Activated T-cell treated with anti-CD3 and anti-CD28 coated beads for 1 hour (primary cell): ENCODE measurements around the gene MST1.
A peak's percentile ranks its signal among the peaks of the same experiment; 100 is the strongest.

ENCODE experiments used
- DNase-seq: peaks from one replicate; pipeline ENCODE4 v3.0.0-alpha.2; 2020; ENCODE audit warnings: low read depth

The MST1 gene

DNA sequence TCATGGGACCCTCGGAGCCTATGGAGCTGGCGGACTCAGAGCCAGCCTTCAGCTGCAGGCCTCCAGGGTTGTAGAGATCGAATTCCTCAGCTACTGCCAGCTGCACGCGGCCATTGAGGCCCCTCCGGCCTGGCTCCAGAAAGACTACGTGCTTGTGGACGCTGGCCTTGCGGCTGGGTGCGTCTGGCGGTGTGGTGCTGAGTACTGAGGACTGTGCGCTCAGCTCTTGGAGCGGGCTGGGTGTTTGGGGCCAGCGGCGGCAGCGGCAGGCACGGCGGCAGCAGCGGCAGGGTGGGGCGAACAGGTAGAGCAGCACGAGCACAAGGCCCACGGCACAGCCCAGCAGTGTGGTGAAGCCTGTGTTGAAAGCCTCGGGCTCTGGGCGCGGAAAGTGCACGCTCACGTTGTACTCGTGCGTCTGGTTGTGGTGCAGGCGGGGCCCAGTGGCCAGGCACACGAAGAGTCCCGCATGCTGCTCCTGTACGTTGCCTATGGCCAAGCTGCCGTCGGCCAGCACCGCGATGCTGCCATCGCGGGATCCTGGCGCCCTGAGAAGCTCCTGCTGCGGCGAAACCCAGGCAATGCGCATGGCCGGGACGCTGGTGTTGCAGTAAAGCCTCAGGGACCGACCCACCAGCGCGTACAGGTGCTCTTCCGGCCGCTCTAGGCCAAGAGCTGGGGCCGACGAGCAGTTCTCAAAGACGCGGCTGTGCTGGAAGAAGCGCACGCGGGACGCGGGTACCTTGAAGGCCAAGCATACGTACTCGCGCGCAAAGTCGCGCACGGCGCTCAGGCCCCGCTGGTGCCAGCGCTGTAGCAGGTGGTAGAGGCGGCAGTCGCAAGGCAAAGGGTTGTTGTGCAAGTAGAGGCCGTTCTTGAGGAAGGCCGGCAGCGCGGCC, 28.9 kb upstream of the MST1 start:
- no peak for DNase-seq

DNA sequence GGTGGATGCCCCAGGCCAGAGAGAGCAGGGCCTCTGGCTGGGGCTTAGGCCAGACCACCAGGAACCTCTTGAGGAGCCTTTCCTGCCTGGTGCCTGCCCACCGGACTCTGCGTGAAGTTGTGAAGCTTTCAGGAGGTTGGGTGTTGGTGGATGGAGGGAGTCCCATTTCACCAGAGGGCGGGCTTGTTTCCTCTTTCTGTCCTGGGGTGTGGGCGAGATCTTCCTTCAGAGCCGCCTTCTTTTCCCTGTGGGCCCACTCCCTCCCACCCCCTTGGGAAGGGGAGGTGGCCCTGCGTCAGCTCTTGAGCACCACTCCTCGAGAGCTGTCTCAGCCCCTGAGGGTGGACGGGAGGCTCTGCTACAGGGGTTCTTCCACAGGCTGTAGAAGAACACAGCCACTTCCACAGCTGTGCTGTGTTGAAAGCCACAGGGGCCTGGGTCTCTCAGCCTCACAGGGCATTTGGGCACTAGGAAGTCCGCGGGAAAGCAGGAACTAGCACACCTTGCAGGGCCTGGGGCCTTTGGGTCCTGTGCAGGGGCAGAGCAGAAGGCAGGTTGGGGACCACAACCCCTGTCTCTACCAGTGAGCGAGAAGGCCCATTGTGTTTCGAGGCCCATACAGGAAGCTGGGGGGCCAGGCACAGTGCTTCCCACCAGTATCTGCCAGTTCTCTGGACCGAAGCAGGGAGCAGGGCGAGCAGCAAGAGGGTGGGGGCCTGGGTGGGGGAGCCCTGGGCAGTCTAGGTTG, 28.1 kb upstream of the MST1 start:
- no peak for DNase-seq

DNA sequence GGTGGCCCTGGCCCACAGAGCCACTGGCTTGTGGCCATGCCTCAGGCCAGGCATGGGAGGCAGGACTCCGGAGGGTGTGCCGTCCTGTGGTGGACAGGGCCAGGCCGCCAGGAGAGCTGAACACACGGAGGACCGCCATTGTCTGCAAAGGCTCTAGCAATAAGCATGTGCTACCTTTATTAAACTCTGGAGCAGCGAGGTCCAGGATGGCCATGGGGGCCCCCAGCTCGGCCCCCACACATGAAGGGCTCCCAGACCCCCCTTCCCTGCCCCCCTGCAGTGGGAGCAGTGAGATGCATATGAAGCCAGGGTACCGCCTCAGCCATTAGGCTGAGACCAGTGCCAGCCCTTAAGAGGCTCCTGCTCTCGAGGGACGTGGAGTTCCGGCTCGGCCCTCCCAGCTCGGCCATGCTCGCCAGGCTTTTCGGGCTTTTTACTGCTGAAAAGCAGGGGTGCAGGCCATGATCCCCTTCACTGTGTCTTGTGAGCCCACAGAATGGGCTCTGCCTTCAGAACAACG, 27.5 kb upstream of the MST1 start:
- no peak for DNase-seq

DNA sequence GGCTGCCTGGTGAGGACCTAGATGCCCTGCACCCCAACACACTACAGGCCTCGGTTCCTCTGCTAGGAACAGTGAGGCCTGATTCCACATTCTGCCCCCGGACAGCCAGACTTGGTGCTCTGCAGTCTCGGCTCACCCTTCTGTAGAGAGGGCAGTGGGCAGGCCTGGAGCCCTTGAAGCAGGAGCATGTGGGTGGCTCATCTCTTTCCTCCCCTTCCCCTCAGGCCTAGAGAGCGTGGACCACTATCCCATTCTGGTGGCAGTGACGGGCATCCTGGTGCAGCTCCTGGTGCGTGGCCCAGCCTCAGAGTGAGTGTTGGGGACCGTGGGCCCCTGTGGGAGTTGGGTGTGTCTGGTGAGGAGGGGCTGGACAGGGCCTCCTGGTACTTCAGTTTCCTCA, 26.9 kb upstream of the MST1 start:
- DNase-seq: no peak

DNA sequence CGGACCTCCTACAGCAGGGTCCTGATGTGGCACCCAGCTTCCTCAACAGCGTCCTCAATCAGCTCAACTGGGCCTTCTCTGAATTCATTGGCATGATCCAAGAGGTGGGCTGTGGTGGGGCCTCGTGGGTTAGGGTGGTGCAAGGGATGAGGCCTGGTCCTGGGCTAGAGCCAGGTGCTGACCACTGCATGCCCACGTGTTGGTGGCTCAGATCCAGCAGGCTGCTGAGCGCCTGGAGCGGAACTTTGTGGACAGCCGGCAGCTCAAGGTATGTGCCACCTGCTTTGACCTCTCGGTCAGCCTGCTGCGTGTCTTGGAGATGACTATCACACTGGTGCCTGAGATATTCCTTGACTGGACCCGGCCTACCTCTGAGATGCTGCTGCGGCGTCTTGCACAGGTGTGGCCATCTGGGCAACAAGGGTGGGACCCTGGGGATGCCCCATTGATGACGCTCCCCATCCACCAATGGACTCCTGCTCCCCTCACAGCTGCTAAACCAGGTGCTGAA, 26.4 kb upstream of the MST1 start:
- no peak for DNase-seq

DNA sequence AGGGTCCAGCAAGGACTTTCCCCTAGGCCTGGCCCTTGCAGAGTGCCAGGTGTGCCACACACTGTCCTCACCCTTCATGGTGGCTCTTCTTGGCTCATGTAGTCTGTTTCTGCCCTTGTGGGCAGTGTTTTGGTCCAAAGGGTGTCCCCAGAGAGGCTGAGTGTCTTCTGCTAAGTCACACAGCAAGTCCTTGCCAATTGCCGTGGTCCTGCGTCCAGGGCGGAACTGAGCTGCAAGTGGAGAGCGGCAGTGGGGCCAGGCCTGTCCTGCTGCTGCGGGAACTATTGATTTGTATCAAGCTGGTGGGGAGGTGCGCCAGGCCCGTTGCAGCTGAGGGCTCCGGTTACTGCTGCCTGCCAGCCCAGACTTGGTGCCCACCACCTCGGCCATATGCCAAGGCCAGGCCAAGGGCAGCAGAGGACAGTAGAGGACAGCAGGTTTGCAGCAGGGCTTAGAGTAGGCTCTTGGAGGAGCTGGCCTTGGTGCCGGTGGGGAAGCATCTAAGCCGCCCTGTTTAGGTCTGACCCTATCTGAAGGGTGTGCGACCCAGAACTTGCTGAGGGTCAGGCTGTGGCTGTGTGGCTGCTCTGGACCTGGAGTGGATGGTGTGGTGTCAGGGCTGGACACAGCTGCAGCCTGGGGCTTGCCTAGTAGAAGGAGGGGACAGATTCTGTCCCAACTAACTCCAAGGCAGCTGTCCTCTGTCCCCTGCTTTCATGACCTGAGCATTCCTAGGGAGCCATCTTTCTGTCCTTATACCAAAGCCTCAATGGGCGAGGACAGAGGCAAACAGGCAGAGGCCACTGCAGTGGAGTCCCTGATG, 25.7 kb upstream of the MST1 start:
- no peak for DNase-seq

DNA sequence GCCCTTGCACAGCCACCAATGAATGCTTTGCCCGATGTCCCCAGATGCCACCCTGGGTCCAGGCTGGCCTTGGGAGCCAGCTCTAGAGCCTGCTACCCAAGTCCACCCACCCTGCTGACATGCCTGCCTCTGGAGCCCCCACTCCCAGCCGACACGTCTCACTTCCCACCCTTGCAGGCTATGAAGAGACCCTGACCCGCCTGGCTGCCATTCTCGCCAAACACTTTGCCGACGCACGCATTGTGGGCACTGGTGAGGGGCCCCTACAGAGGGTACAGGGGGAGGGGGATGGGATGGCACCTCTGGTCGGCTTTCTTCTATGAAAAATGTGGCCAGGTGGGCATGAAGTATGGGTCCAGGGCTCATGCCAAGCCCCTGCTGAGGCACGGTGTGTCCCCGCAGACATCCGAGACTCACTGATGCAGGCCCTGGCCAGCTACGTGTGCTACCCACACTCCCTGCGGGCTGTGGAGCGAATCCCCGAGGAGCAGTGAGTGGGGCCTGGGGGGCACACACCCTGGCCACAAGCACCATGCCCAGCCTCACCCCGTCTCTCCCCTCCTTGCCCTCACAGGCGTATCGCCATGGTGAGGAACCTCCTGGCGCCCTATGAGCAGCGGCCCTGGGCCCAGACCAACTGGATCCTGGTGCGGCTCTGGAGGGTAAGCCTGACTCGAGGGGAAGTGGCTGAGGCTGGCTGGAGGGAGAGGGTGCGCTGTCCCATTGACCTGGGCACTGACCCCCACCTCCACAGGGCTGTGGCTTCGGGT, 24.2 kb upstream of the MST1 start:
- no peak for DNase-seq

DNA sequence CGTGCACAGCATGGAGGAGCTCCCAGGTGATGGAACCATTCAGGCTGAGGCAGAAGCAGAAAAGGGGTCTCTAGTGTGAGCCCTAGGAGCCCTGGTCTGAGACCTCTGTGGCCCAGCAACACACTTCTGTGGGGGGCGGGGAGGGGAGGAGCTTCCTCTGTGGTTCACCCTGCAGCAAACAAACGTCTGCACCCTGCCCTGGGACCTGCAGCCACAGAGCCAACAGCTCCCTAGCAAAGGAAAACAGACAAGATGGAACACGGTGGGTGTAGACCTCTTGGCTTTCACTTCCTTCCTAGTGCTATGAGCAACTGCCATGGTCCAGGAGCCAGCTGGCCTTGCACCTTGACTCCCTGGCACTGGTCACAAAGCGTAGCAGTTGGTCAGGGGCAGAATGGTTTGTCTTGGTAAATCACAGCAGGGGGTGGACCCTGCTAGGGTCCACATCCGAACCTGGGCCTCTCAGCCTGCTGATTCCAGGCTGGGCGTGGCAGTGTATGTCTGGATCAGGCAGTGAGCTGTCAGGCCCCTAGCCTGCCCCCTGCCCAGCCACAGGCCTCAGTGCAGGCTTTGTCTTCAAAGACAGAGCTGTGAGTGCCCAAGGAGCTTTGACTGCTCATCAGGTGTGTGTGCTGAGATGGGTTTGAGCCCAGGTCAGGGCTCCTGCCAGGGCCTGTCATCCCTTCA, 23.5 kb upstream of the MST1 start:
- DNase-seq: no peak

DNA sequence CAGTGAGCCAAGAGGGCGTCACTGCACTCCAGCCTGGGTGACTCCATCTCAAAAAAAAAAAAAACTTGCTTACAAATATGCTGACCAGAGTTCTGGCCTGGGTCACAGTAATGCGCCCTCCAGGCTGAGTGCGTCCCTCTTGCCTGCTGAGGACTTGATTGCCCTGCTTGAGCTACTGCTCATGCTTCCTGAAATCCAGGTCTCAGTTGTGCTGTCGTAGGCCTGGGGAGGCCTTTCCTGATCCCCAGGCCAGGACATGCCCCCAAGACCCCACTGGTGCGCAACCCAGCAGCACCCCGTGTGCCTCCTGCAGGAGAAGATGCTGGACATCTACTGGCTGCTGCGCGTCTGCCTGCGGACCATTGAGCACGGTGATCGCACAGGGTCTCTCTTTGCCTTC, 22.9 kb upstream of the MST1 start:
- DNase-seq: no peak

DNA sequence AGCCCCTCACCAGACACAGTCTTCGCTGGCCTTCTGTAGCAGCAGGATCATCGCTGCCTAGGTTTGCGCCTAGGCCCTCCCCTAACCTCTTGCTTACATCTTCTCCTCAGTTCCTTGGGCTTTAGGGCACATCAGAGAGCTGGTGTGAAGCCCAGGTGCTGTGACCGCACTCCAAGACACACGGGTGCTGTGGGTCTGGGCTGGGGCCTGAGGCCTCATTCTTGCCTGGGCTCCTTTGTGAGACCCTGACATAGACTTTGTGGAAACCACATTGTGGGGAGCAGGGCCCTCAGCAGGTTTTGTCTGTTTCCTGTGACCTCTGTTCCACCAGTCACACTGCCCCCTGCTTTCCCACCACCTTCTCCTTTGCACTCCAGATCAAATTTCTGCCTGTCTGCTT, 22.2 kb upstream of the MST1 start:
- DNase-seq: no peak

DNA sequence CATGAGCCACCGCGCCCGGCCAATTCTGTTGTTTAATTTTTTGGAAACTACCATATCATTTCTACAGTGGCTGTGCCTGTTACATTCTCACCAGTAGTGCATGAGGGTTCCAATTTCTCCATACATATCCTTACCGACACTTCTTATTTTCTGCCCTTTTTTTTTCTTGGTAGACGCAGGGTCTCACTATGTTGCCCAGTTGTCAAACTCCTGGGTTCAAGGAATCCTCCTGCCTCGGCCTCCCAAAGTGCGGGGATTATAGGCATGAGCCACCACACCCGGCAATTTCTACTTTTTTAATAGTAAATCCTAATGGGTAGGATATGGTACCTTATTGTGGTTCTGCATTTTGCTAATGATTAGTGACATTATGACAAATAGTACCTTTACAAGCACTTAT, 20.6 kb upstream of the MST1 start:
- DNase-seq: no peak

DNA sequence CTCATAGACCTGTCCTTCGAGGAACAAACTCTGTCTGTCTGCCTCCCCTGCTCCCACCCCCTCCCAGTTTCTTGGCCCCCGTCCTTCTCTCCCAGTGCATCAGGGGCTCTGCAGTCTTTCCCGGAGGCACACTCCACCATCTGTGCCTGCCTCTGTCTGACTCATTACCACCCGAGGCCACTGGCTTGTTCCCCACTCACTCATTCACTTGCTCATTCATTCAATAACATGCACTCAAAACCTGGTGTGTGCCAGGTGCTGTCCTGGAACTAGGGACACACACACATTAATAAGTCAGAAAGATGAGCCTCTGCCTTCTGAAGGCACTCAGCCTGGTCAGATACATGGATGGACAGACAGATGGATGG, 17.8 kb upstream of the MST1 start:
- DNase-seq: no peak

DNA sequence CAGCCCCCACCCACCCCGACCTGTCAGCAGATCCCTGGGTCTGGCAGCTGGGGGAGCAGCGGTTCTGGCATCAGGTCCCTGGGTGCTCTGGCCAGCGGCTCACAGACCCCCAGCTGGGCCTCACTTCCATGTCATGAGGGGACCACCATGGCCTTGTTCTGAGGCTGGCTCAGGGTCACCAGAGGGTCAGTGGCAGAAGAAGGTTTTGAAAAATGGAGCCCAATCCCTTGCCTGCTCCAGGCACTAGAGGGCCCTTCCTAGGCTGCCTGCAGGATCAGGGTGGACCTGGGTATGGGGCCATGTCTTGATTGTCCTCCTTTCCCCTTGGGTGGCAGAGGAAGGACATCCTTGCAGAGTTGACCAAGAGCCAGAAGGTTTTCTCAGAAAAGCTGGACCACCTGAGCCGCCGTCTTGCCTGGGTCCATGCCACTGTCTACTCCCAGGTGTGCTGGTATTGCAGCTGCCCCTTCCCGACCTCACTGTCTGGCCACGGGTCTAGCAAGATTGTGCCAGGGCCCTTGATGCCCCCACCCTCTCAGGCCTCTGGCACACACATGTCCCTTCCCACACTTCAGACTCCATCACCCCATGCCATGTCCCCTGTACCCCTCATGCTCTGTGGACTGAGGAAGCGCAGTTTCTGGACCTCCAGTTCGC, 17.3 kb upstream of the MST1 start:
- DNase-seq: no peak

DNA sequence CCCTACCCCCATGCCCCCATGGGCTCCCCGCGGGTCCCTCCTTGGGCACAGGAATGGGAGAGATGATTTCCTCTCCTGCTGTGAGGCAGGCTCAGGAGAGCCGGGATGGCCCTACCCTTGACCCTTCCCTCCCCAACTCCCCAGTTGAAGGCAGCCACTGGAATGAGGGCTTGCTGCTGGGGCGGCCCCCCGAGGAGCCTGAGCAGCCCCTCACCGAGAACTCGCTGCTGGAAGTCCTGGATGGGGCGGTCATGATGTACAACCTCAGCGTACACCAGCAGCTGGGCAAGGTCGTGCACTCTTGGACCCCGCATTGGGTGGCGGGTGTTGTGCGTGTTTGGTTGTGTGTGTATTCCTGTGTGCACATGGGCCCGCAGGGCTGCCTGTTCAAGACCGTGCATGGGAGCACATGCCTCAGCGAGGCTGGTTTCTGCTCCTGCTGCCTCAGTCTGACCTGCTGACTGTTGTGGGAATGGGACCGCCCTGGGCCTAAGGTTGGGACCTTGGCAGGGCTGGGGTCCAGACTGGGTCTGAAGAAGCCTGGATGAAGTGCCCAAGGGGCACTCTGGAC, 16.2 kb upstream of the MST1 start:
- DNase-seq: no peak

DNA sequence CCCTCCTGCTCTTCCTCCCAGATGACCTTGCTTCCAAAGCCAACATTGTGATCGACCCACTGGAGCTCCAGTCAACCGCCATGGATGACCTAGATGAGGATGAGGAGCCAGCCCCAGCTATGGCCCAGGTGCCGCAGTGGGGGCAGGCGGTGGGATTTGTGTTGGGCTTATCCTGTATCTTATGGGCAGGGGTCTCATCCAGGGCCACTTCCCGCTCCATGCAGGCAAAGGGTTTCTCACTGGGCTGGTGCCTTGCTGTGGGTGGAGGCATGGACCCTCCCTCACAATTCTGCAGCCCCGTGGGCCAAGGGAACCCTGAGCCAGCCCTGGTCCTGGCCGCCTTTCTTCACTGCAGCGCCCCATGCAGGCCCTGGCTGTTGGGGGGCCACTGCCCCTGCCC, 15.4 kb upstream of the MST1 start:
- DNase-seq: no peak

DNA sequence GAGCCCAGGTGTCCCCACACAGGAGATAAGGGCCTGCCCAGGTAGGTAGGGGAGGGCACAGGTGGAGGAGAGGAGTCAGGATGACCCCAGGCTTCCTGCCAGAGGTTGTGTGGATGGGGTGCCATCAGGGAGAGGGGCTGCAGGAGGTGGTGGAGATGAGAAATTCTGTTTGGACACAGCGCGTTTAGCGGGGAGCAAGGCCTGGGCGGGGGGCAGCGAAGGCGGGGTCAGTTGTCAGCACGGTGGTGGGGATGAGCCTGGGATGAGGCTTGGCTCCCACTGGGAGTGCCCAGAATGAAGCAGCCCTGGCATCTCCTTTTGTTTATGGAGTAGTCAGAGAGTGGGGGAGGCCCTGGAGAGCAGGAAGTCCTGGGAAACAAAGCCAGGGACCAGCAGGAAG, 14.7 kb upstream of the MST1 start:
- no peak for DNase-seq

DNA sequence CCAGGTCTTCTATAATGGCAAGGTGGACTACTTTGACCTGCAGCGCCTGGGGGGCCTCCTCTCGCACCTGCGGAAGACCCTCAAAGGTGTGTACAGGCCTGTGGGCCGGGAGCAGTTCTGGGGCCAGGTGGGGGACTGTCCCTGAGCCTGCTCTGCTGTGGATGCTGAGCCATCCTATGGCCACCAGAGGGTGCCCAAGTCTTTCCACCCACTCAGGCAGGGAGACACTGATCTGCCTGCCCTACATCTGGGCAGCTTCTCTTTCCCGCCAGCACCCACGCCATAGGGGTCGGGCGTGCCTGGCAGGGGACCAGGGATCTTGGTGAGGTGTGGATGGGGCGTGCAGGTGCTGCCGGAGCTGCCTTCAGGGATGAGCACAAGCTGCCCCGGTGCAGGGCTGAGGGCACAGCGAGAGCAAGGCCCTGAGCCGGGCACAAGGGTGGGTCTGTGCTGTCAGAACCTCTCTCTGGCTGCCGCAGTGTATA, 14.2 kb upstream of the MST1 start:
- peak; percentile 49 for DNase-seq

DNA sequence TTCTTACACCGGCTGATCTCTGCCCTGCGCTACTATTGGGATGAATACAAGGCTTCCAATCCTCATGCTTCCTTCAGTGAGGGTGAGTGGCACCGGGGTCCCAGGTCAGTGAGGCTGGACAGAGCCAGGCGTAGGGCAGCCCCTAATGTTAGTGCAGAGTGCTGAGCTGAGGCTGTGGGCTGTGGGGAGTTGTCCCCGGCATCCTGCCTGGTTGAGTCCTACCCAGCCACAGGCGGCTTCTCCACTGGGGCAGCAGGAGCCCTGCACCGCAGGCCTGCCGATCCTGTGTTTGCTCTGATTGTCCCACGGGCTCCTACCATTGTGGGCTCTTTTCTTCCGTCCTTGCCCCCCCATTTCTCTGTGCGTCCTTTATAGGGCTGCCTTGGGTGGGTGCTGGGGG, 13.4 kb upstream of the MST1 start:
- no peak for DNase-seq

DNA sequence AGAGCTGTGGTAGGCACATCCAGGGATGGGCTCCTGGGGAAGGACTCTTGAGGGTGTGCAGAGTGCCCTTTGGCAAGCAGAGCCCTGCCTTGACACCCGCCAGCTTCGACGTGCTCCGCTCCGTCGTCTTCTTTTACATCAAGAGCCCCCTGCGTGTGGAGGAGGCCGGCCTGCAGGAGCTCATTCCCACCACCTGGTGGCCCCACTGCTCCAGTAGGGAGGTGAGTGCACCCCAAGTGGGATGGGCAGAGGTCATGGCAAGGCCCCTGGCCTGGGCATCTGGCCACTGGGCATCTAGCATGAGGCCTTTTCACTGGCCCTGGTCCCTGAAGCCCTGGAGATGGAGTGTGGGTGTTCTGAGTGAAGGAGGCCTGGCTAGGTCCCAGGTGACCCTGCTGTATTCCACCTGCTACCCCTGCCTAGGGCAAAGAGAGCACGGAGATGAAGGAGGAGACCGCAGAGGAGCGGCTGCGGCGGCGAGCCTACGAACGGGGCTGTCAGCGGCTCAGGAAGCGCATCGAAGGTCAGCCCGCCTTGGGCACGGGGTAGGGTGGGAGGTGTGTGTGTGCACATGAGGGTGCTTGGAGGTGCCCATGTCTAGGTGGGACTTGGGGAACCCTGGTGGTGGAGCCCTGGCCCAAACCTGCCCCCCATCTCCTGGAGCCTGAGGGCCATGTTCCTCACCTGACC, 12.3 kb upstream of the MST1 start:
- DNase-seq: no peak
